Thyroid gland (tissue), 4 donors: ENCODE data around the gene P4HTM. TPM values are rescaled to one million over a fixed set of nuclear protein-coding genes. Genes with fewer than 3 reads are reported as not detected.

ENCODE experiments used
- DNase-seq, 2 donors: peaks; one replicate each; pipeline ENCODE4 v3.0.0-alpha.2; 2019
- H3K27ac ChIP-seq, 3 donors: fragments of 200-600 bp; sonication (generic); 1 replicate in 2 of 3; 2 replicates in 1 of 3; pipeline ENCODE4 v1.5.1; 2016 to 2019; ENCODE audit warnings: mild to moderate bottlenecking in 1 of 3, moderate library complexity in 1 of 3
- H3K27me3 ChIP-seq: fragments of 200-600 bp; sonication (generic); one replicate; pipeline ENCODE4 v1.5.1; 2019
- H3K36me3 ChIP-seq, 2 donors: fragments of 200-600 bp; sonication (generic); one replicate each; pipeline ENCODE4 v1.5.1; 2016 to 2019
- H3K4me1 ChIP-seq, 2 donors: fragments of 200-600 bp; sonication (generic); one replicate each; pipeline ENCODE4 v1.5.1; 2017 to 2019
- H3K4me3 ChIP-seq, 3 donors: fragments of 200-600 bp; sonication (generic); replicated peaks in 1 of 3; 1 replicate in 2 of 3; 2 replicates in 1 of 3; pipeline ENCODE4 v1.5.1; 2016; ENCODE audit warnings: mild to moderate bottlenecking in 1 of 3
- H3K9me3 ChIP-seq: fragments of 200-600 bp; sonication (generic); one replicate; pipeline ENCODE4 v1.5.1; 2017
- CTCF ChIP-seq, 6 experiments: fragments of 200-600 bp in 3 of 6; fragments of 450-650 bp in 3 of 6; sonication (generic) in 3 of 6; IDR thresholded peaks; one replicate each; pipeline ENCODE4 v1.5.1; 2016 to 2019; ENCODE audit warnings: antibody characterized with exemption in 6 of 6, mild to moderate bottlenecking in 2 of 6, inconsistent platforms in 1 of 6, moderate library complexity in 1 of 6
- POLR2A ChIP-seq, 2 donors: fragments of 450-650 bp; IDR thresholded peaks; one replicate each; pipeline ENCODE4 v1.6.1; 2017; ENCODE audit warnings: antibody characterized with exemption in 2 of 2, mild to moderate bottlenecking in 2 of 2, moderate library complexity in 1 of 2
- WGBS, 2 donors: methylation state at CpG; one replicate each; pipeline ENCODE4 v1.1.5; 2017; 5-methylcytosine and 5-hydroxymethylcytosine counted together
- intact Hi-C: fragments of 100-400 bp; cut with DNase I; formaldehyde crosslinking; loops from one replicate; pipeline ENCODE4 v1.15.1; 2023
- total RNA-seq, 4 donors: library from RNA; depleted of rRNA; stranded (reverse); fragments of >200 nt; gene quantifications; one replicate each; pipeline ENCODE4 v1.2.3, GENCODE V29; 2016

P4HTM gene
- total RNA-seq, 4 donors from 2014 or later, result 73.5 to 117 (median 95.0) TPM

GRCh38 chr3:48990636-48991469 is 812 bp downstream of the P4HTM start:
- WGBS, 2 donors, result 6 to 8% methylated on average over 20 to 28 of the region's 40 CpGs
- Histone ChIP-seq H3K36me3 (peaks cover 0 to 8% of the 10 kb centered on the region in 2 donors), H3K9me3 (no peaks in the 10 kb centered on the region), H3K4me1 (peaks cover 16 to 18% of the 10 kb centered on the region in 2 donors), H3K27ac (peak overlapping the region; percentile 53 to 83 (median 81)), H3K27me3 (no peaks in the 10 kb centered on the region), H3K4me3 (peak overlapping the region; percentile 40 to 80 (median 64))
- TF ChIP-seq POLR2A (IDR thresholded peaks at IDR 0.05) (no peak), CTCF (IDR thresholded peaks at IDR 0.05) (no peak)
- DNase-seq, result peak; percentile 26 to 38
- intact Hi-C loops, result no loop called here

GRCh38 chr3:48991851-48992545 is 2.0 kb downstream of the P4HTM start:
- Histone ChIP-seq H3K27ac (no peak overlapping the region), H3K4me1 (peaks cover 16 to 18% of the 10 kb centered on the region in 2 donors), H3K36me3 (peaks cover 0 to 5% of the 10 kb centered on the region in 2 donors), H3K4me3 (no peak overlapping the region), H3K9me3 (no peaks in the 10 kb centered on the region), H3K27me3 (no peaks in the 10 kb centered on the region)
- 74 to 76% methylated on average over 5 of the region's 5 CpGs for WGBS, 2 donors
- no peak for DNase-seq
- TF ChIP-seq CTCF (IDR thresholded peaks at IDR 0.05), result no peak
- TF ChIP-seq POLR2A (IDR thresholded peaks at IDR 0.05), result no peak
- intact Hi-C loops, result no loop called here

GRCh38 chr3:48993834-48994233 is 3.8 kb downstream of the P4HTM start:
- Histone ChIP-seq H3K27me3 (no peaks in the 10 kb centered on the region), H3K27ac (no peak overlapping the region), H3K4me3 (no peak overlapping the region), H3K9me3 (no peaks in the 10 kb centered on the region), H3K4me1 (peaks cover 15 to 17% of the 10 kb centered on the region in 2 donors), H3K36me3 (peaks cover 0 to 4% of the 10 kb centered on the region in 2 donors)
- intact Hi-C loops, result no loop called here
- DNase-seq, result no peak
- TF ChIP-seq CTCF (IDR thresholded peaks at IDR 0.05) (no peak), POLR2A (IDR thresholded peaks at IDR 0.05) (no peak)

GRCh38 chr3:48996640-48997039 is 6.6 kb downstream of the P4HTM start:
- WGBS, 2 donors, result 93 to 95% methylated on average over 6 to 8 of the region's 8 CpGs

More at GRCh38 chr3:48996640-48997039, 6.6 kb downstream of the P4HTM start:
- Histone ChIP-seq H3K4me1 (peaks cover 2 to 3% of the 10 kb centered on the region in 2 donors), H3K27ac (no peak overlapping the region), H3K9me3 (no peaks in the 10 kb centered on the region), H3K27me3 (no peaks in the 10 kb centered on the region), H3K36me3 (peaks cover 0 to 4% of the 10 kb centered on the region in 2 donors), H3K4me3 (no peak overlapping the region)
- no peak for TF ChIP-seq POLR2A (IDR thresholded peaks at IDR 0.05)
- TF ChIP-seq CTCF (IDR thresholded peaks at IDR 0.05), result no peak
- DNase-seq, result no peak
- intact Hi-C loops, result no loop called here
